ENCODE results near the gene MYL12A. TPM values are rescaled to one million over a fixed set of nuclear protein-coding genes. Genes with fewer than 3 reads are reported as not detected.

Gene MYL12A
- total and polyA plus RNA-seq, 2 donors (not counting 3 experiments of a cell fraction or from before 2014, with no cell fraction given), result 597 to 796 TPM

DNA sequence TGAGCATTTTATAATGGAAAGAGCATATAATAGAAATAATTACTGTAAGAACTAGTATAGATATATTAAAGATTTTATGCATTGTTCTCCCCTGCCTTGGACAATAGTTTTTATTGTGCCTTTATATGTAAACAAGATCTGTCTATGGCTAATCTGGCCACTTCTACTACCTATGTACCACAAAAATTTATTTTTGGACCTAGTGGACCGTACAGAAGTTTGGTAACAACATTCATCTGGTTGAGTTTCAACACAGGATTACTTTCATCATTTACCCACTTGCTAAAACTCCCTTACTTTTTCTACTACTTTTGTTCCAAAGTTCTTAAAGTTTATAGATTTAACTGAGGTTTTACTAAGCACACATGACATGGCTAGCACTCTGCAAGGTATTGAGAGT is 14.6 kb upstream of the MYL12A start:
- DNase-seq (ENCODE audit: low read depth, low spot score) (no peak), FAIRE-seq (no peak)
- no peak overlapping the region for H2AFZ ChIP-seq (ENCODE audit: low read depth, low read length)
- H3K4me3 ChIP-seq (replicated peaks in 1 of 3; ENCODE audit: insufficient read depth in 1 of 3, low read depth in 1 of 3, low read length in 3 of 3), result no peak overlapping the region
- intact Hi-C loops (cut with micrococcal nuclease) (no loop called here), dilution Hi-C loops (cut with MboI; ENCODE audit: extremely low pct_ligation_motif_present, low sequenced_read_pairs) (no loop called here)
- H3K27me3 ChIP-seq (ENCODE audit: control insufficient read depth in 2 of 2, insufficient read depth in 2 of 2, low read length in 2 of 2), result no peaks in the 10 kb centered on the region
- H3K27ac ChIP-seq (ENCODE audit: insufficient read depth, low read depth, low read length), result no peak overlapping the region
- H3K9me1 ChIP-seq (replicated peaks; ENCODE audit: control insufficient read depth, extremely low read depth, insufficient read depth, low read length), result no peaks in the 10 kb centered on the region
- ChIA-PET CTCF (no interaction called here), POLR2A (no interaction called here)
- no TSS peak for BruUV-seq (replicated peaks)
- H3K79me2 ChIP-seq (ENCODE audit: control insufficient read depth, insufficient read depth, low read length), result no peaks in the 10 kb centered on the region
- TF ChIP-seq MYC (IDR thresholded peaks at IDR 0.05; ENCODE audit: low read depth, low read length) (no peak), POLR2AphosphoS5 (IDR thresholded peaks at IDR 0.05; ENCODE audit: insufficient read depth, low read depth, low read length) (no peak)
- TF ChIP-seq, protein P1, sequence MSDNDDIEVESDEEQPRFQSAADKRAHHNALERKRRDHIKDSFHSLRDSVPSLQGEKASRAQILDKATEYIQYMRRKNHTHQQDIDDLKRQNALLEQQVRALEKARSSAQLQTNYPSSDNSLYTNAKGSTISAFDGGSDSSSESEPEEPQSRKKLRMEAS (IDR thresholded peaks at IDR 0.05; ENCODE audit: insufficient read depth, insufficient read length), result no peak
- no peaks in the 10 kb centered on the region for H3K4me1 ChIP-seq (ENCODE audit: control insufficient read depth, extremely low read depth, insufficient read depth, low read length)
- H3K9ac ChIP-seq (replicated peaks; ENCODE audit: extremely low read depth, insufficient read depth, low read length), result no peak overlapping the region
- H3K4me2 ChIP-seq (ENCODE audit: insufficient read depth, low read length), result no peak overlapping the region
- H3K9me3 ChIP-seq (replicated peaks; ENCODE audit: control insufficient read depth, insufficient read depth, low read length), result no peaks in the 10 kb centered on the region
- H3K36me3 ChIP-seq (ENCODE audit: control insufficient read depth in 2 of 2, extremely low read depth in 1 of 2, insufficient read depth in 2 of 2, low read length in 2 of 2), result no peaks in the 10 kb centered on the region
- no peaks in the 10 kb centered on the region for H4K20me1 ChIP-seq (replicated peaks; ENCODE audit: control insufficient read depth, extremely low read depth, insufficient read depth, low read length)

DNA sequence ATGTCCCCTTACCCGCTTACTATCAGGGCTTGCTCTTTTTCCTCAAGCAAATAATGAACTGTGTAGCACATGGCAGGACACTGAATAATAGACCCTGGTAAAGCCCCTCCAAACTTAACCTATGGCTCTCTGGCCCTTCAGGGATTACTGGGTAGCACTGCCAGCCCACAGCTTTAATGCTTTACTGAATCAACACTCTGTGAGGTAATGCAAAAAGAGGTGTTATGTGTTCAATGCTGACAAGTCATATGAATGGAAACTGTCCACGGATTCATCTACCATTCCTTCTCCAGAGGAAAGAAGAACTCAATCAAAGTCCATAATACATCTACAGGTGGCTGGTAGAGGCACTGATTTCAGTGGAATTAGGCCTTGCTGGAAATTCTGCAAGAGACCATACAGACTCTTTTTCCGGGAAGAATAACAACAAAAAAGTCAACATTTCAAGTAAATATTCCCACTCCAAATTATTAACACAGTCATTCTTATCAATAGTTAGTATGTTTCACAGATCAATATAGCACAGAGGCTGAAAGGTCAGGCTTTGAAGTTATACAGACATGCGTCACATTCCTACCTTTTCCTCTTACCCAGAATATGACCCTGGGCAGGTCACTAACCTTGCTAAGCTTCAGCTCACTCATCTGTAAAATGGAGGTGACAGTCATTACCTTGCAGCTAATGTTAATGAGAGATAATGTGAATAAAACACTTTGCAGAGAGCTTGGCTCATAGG is 14.0 kb upstream of the MYL12A start:
- CTCF ChIA-PET, result no interaction called here
- Histone ChIP-seq H3K27ac (ENCODE audit: insufficient read depth, low read depth, low read length) (no peak overlapping the region), H3K4me3 (replicated peaks in 1 of 3; ENCODE audit: insufficient read depth in 1 of 3, low read depth in 1 of 3, low read length in 3 of 3) (no peak overlapping the region), H3K9me3 (replicated peaks; ENCODE audit: control insufficient read depth, insufficient read depth, low read length) (no peaks in the 10 kb centered on the region), H3K9me1 (replicated peaks; ENCODE audit: control insufficient read depth, extremely low read depth, insufficient read depth, low read length) (no peaks in the 10 kb centered on the region), H3K36me3 (ENCODE audit: control insufficient read depth in 2 of 2, extremely low read depth in 1 of 2, insufficient read depth in 2 of 2, low read length in 2 of 2) (no peaks in the 10 kb centered on the region), H2AFZ (ENCODE audit: low read depth, low read length) (no peak overlapping the region), H3K79me2 (ENCODE audit: control insufficient read depth, insufficient read depth, low read length) (no peaks in the 10 kb centered on the region), H3K27me3 (ENCODE audit: control insufficient read depth in 2 of 2, insufficient read depth in 2 of 2, low read length in 2 of 2) (no peaks in the 10 kb centered on the region), H3K9ac (replicated peaks; ENCODE audit: extremely low read depth, insufficient read depth, low read length) (no peak overlapping the region), H4K20me1 (replicated peaks; ENCODE audit: control insufficient read depth, extremely low read depth, insufficient read depth, low read length) (no peaks in the 10 kb centered on the region), H3K4me2 (ENCODE audit: insufficient read depth, low read length) (no peak overlapping the region), H3K4me1 (ENCODE audit: control insufficient read depth, extremely low read depth, insufficient read depth, low read length) (no peaks in the 10 kb centered on the region)
- DNase-seq (ENCODE audit: low read depth, low spot score) (no peak), FAIRE-seq (no peak)
- TF ChIP-seq POLR2A (IDR thresholded peaks at IDR 0.05; ENCODE audit: low read depth, low read length) (no peak), JUN (IDR thresholded peaks at IDR 0.05; ENCODE audit: borderline replicate concordance, insufficient read depth, insufficient read length, low read depth) (no peak), POLR2AphosphoS5 (IDR thresholded peaks at IDR 0.05; ENCODE audit: insufficient read depth, low read depth, low read length) (no peak), FOS (IDR thresholded peaks at IDR 0.05; ENCODE audit: borderline replicate concordance, insufficient read depth, low read length) (no peak), MYC (IDR thresholded peaks at IDR 0.05; ENCODE audit: low read depth, low read length) (no peak), EZH2 (IDR thresholded peaks at IDR 0.05; ENCODE audit: borderline replicate concordance, low read depth, low read length, severe bottlenecking) (no peak), GATA2 (IDR thresholded peaks at IDR 0.05; ENCODE audit: insufficient read depth, insufficient read length, low read depth, low read length) (no peak)
- TF ChIP-seq, protein P1 (IDR thresholded peaks at IDR 0.05; ENCODE audit: insufficient read depth, insufficient read length), result no peak
- TF ChIP-seq, protein P2, sequence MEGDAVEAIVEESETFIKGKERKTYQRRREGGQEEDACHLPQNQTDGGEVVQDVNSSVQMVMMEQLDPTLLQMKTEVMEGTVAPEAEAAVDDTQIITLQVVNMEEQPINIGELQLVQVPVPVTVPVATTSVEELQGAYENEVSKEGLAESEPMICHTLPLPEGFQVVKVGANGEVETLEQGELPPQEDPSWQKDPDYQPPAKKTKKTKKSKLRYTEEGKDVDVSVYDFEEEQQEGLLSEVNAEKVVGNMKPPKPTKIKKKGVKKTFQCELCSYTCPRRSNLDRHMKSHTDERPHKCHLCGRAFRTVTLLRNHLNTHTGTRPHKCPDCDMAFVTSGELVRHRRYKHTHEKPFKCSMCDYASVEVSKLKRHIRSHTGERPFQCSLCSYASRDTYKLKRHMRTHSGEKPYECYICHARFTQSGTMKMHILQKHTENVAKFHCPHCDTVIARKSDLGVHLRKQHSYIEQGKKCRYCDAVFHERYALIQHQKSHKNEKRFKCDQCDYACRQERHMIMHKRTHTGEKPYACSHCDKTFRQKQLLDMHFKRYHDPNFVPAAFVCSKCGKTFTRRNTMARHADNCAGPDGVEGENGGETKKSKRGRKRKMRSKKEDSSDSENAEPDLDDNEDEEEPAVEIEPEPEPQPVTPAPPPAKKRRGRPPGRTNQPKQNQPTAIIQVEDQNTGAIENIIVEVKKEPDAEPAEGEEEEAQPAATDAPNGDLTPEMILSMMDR (IDR thresholded peaks at IDR 0.05; ENCODE audit: extremely low read depth in 1 of 2, insufficient read depth in 1 of 2, low read depth in 1 of 2, low read length in 2 of 2), result no peak
- POLR2A ChIA-PET, result no interaction called here
- BruUV-seq (replicated peaks), result no TSS peak
- intact Hi-C loops (cut with micrococcal nuclease) (no loop called here), dilution Hi-C loops (cut with MboI; ENCODE audit: extremely low pct_ligation_motif_present, low sequenced_read_pairs) (no loop called here)
